HEK293 (cell line): Measurements from ENCODE around the gene GHDC.

ENCODE experiments used
- CTCF ChIP-seq: fragments of 450-650 bp; formaldehyde crosslinking; IDR thresholded peaks from 2 replicates; pipeline ENCODE4 v1.5.1; 2016; ENCODE audit warnings: missing biosample characterization, missing genetic modification characterization
- HOXA7 ChIP-seq: sonication (generic); formaldehyde crosslinking; IDR thresholded peaks from 2 replicates; pipeline ENCODE4 v1.8.1; 2022; ENCODE audit warnings: missing genetic modification reagents, borderline replicate concordance
- ZBTB44 ChIP-seq: fragments of 450-650 bp; IDR thresholded peaks from 2 replicates; pipeline ENCODE4 v1.5.1; 2018; ENCODE audit warnings: missing biosample characterization, mild to moderate bottlenecking, missing genetic modification characterization
- ZNF274 ChIP-seq, 2 experiments: fragments of 200-500 bp in 1 of 2; fragments of 450-650 bp in 1 of 2; sonication (Bioruptor generic) in 1 of 2; formaldehyde crosslinking in 1 of 2; IDR thresholded peaks; 2 replicates each; pipeline versions ENCODE4 v1.5.1 to v1.6.1; 2014 to 2016; ENCODE audit warnings: borderline replicate concordance in 1 of 2, inconsistent platforms in 1 of 2, low read length in 1 of 2, missing biosample characterization in 1 of 2, missing genetic modification characterization in 1 of 2

- no peak for TF ChIP-seq HOXA7 (CRISPR knock-in tag)
- no peak for TF ChIP-seq ZBTB44 (tag by site-specific recombination)
- no peak for TF ChIP-seq ZNF274 (IDR thresholded peaks at IDR 0.05; ENCODE audit: low read length)
- TF ChIP-seq ZNF274 (tag by site-specific recombination; IDR thresholded peaks at IDR 0.05; ENCODE audit: borderline replicate concordance), result no peak
- no peak for TF ChIP-seq CTCF
Measured at GRCh38 chr17:42178817-42179216, 15.5 kb downstream of the GHDC start.
